NCI-H2227 (cell line): ENCODE measurements around the gene SIRPB1.
"Not testable (repeated sequence)": the region's sequence is repeated elsewhere in the genome, so short reads cannot be mapped to it uniquely, and the experiment has no call there.

ENCODE experiments used
- DNase-seq: peaks from one replicate; lab custom pipeline; 2025; ENCODE audit not compliant: unreplicated experiment; lab: John Stamatoyannopoulos, UW

Gene SIRPB1

DNA sequence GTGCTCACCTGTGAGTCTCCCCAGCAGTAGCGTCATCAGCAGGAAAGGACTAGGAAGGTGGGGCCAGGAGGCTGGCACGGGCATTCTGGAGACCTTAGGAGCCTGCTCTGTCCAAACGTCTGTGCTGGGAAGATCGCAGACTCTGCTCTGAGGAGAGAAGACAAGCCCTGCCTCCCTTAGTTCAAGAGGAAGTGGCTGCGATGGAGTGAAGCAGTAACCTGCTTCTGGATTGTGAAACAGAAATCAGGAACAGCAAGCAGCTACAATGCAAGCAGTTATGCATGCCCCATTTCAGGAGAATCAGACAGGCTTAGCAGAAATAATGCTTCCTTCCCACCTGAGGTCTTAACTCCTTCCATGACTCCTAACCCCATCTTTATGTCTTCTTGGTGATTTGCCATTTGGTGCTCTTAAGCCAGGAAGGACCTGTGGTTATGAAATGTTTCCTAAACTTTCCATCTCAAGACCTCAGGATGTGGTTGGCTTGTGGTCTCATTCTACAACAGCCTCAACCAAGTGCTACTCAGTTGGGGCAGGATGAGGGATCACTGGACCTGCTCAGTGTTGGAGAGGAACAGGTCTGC, at the start of gene SIRPB1:
TSS of gene SIRPB1 (minus strand) at position 149 of the 584 bp plus-strand sequence. CDS start at position 84, 65 bp downstream.
- no peak for DNase-seq

DNA sequence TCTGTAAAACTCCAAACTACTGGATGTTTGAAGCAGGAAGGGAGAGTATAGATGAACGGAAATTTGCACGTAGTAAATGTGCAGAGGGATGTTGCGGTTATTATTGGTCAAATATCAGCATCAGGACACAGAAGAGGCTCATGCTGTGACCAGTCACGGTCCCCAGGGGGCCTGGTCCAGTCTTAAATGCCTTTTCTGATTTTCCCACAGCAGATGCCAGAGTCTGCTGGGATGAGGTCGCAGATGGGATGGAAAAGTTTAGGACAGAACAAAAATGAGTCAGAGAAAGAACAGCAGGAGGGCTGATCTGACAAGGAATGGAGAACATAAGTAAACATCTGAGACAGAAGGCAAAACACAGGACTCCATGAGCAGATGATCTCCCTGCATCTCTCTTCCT, 49.5 kb upstream of the SIRPB1 start:
- no peak for DNase-seq

DNA sequence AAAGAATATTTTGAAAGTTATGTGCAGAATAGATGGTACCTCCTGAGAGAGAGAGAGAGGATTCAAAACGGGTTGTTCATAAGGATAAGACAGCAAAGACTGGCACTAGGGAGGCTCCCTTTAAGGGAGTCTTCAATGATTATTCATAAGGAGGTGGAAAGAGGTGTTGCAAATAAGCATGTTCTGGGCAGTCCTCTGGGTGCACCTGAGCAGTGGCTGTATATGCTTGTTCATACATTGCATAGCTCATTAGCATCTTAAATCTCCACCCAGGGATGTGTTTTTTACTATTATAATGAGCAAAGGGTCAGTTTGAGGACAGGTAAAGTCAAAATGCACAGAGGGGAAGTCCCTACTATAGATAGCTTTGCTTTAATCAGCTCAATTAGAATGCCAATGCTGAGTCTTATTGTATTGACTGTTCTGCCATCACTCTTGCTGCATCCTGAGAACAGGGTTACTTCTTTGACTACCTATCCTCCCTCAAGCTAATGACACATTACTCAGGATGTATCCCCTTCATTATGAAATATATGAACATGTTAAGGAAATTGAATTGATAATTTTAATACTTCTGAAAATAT, 47.8 kb upstream of the SIRPB1 start:
- no peak for DNase-seq

DNA sequence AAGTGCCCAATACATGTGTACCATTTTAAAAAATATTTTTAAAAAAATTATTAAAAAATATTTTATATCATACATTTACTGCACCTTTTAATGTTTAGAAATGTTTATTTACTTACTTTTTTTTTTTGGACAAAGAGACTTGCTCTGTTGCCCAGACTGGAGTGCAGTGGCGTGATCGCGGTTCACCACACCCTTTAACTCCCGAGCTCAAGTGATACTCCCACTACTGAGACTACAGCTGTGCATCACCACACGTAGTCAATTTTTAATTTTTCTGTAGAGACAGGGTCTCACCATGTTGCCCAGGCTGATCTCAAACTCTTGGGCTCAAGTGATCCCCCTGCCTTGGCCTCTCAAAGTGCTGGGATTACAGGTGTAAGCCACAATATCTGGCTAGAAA, 47.0 kb upstream of the SIRPB1 start:
- DNase-seq = no peak

DNA sequence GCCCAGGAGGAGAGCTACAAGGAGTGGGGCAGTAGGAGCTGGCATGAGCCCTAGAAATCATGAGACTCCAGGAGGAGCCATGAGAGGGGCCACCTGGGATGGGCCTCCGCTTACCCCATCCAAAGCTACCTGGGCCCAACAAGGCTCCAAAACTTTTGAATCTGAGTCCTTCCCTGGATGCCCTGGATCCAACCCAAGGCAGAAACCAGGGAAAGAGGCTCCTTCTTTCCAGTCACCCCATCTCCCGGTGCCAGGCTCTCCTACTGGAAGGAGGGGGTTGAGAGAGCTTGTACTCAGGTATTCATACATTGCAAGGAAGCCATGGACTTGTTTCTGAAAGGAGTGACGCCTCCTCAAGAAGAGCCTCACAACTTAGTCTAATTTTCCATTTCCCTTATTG, 45.5 kb upstream of the SIRPB1 start:
- no peak for DNase-seq

DNA sequence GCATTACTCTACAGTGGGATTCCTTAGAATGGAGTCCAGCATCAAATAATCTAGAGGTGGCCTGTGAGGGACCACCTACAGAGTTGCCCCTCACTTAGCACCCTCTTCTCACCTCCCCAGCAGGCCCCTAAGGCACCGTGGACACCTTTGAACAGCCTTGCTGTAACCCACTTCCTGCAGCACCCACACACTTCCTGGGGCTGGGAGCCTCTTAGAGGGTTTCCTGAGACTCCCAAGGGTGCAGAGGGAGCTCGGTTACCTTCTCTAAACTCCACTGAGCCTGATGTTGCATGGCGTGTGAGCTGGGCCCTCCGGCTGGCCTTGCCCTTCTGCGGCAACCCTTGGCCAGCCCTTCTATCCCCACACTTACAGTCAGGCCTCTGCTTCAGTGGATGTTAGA, 45.1 kb upstream of the SIRPB1 start:
- no peak for DNase-seq

DNA sequence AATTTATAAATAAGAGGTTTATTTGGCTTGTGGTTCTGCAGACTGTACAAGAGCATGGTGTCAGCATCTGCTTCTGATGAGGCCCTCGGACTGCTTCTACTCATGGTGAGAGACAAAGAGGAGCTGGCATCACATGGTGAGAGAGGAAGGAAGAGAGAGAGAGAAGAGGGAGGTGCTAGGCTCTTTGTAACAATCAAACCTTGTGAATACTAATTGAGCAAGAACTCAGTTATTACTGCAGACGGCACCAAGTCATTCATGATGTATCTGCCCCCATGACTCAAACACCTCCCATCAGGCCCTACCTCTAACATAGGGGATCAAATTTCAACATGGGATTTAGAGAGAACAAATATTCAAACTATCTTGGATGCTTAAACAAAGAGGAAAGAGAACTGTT, 44.1 kb upstream of the SIRPB1 start:
- no peak for DNase-seq

- DNase-seq = no peak
These were observed 41.9 kb upstream of the SIRPB1 start for GRCh38 chr20:1661542-1662299.

DNA sequence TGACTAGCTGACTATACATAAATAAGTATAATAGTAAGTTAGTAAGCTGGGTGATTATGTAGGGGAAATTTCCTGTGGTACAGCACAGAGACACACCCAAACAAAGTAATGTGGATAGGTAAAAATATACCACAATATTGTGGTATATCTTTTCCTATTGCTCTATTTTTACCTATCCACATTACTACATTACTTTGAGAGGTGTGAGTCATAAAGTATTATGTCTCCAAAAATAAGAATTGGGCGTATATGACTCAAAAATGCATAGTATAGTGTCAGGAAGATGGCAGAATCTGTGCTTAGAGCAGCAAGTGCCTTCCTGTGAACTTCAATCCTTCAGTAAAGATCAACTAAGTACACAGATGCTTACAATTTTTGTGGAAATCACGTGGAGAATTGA, 40.4 kb upstream of the SIRPB1 start:
- DNase-seq = no peak

GRCh38 chr20:1657556-1658334, 37.9 kb upstream of the SIRPB1 start, which contains the start of gene SIRPG:
Gene SIRPG, minus strand, starts transcription at chr20:1657779. Its CDS starts 65 bp downstream, at chr20:1657714.
- no peak for DNase-seq

DNA sequence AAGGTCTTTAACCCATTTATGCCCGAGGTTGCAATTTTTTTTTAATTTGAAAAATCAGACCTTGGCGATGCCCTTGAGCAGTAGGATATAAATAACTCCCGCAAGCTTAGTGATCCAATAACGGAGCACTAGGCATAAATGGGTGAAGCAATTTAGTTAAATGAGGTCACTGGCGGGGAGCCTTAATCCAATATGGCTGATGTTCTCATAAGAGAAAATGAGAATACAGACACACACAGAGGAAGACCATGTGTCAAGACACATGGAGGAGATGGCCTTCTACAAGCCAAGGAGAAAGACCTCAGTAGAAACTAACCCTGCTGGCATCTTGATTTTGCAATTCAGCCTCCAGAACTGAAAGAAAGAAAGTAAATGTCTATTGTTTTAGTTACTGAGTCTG, 37.0 kb upstream of the SIRPB1 start:
- DNase-seq = no peak

DNA sequence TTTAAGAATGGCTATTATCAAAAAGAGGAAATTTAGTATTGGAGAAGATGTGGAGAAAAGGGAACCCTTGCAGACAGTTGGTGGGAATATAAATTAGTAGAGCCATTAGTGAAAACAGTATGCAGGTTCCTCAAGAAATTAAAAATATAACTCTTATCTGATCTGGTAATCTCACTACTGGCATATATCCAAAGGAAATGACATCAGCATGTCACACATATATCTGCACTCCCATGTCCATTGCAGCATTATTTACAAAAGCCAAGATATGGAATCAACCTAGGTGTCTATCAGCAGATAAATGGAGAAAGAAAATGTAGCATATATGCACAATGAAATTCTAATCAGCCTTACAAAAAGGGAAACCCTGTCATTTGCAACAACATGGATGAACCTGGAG, 35.2 kb upstream of the SIRPB1 start:
- no peak for DNase-seq

GRCh38 chr20:1652960-1653359, 33.2 kb upstream of the SIRPB1 start:
- DNase-seq = no peak

DNA sequence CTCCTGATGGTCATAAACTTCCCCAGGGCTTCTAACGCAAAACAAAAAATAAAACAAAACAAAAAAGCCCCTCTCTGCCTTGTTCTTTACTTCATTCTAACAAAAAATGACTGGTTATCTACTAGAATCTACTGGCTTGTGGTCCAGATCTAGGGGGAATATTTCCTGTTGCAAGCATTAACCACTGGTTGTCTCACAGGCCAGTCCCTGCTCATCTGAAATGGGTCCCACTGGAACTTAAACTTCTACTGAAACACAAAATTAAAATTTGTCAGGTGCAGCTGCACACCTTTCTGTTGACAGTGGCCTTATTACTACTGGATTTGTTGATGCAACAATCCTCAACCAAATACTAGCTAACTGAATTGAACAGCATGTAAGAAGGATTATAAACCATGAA, 32.3 kb upstream of the SIRPB1 start:
- no peak for DNase-seq

- no peak for DNase-seq
These were observed 31.7 kb upstream of the SIRPB1 start for GRCh38 chr20:1651268-1652058.

DNA sequence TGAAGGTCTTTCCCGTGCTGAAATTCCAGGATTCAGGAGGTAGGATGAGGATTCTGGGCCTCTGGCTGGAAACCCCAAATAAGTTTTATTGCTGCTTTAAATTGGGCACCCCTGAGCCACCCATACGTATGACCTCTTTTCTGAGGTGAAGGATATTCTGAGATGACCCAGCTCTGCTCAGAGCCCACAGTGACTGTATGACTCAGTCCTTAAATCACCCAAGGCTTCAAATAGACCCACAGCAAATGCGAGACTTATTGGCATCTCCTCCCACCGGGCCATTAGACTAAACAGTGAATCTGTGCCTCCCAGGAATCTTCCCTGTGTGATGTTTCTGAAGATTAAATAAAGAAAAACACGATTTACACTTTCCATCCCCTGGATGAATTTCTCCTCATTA, 28.3 kb upstream of the SIRPB1 start:
- no peak for DNase-seq

DNA sequence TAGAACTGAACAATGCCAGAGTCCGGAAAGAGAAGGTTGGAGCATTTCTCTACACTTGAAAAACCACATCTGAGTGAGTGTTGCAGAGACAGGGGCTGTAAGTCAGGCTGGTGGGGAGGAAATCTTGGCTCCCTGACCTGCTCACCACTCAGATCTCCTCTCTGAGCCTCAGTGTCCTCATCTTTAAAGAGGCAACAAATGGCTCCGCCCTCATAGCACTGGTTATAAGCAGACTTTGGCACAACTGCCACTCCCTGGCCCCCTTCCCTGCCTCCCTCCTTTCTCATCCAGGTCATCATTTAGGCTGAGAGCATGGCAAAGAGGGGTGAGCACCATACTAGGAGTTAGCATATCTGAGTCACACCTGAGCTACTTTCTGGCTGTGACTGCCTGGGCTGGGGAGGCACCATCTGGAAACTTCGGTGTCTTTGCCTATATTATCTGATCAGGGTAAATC, 27.2 kb upstream of the SIRPB1 start:
- DNase-seq = no peak

DNA sequence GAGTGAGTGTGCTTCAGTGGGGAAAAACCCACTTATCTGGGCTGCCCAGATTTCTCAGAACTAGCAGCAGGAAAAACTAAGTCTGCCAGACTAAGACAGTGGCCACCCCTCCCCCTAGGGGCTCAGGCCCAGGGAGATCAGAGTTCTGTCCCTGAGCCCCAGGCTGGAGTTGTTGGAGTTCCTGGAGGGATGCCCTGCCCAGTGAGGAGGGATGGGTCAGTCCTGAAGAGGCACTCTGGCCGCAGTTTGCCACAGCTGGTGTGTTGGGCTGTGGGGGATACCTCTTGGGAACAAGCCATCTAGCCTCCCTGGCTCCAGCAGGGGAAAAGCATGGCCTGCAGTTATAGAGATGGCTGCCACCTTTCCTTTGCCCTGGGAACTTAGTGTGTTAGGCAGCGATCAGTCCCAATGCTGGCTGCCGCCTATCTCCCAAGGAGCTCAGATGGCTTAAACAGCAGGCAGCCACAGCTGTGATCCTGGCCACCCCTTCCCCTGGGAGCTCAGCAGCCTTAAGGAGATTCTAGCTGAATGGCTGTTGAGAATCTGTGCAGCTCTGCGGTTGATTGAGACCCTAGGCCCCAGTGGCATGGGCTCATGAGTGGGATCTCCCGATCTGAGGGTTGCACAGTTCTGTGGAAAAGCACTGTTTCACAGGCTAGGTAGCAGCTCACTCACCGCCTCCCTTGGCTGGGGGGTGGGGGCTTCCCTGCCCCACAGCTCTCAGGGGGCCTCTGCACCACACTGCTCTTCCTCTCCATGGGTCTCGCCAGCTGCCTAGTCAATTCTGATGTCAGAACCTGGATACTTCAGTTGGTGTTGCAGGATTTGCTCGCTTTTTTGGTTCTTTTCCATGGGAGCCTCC, 24.5 kb upstream of the SIRPB1 start:
- DNase-seq = no peak

GRCh38 chr20:1638643-1639042, 18.8 kb upstream of the SIRPB1 start:
- not testable (repeated sequence) for DNase-seq

DNA sequence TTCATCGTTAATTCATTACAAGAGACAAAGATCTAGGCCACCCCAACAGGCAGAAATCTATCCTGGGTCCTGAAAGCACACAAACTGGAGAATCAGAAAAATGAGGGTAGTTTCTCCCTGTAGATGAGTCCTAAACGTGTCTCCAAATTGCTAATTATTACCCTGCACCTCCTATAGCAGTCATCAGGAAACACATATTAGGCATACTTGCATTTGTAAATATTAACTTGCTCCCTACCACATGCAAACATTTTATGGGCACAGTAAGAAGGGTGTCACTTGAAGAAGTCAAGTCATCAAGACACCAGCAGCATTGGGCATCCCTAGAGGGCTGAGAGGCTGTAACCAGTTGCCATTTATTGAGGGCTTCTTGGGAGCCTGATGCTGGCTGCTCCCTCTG, 17.9 kb upstream of the SIRPB1 start:
- DNase-seq = no peak
